DMS 273 (cell line): ENCODE measurements around the gene CIT.
"Not testable (repeated sequence)": the region's sequence is repeated elsewhere in the genome, so short reads cannot be mapped to it uniquely, and the experiment has no call there.

ENCODE experiments used
- DNase-seq: peaks from one replicate; lab custom pipeline; 2025; ENCODE audit not compliant: unreplicated experiment; lab: John Stamatoyannopoulos, UW

The CIT gene

DNA sequence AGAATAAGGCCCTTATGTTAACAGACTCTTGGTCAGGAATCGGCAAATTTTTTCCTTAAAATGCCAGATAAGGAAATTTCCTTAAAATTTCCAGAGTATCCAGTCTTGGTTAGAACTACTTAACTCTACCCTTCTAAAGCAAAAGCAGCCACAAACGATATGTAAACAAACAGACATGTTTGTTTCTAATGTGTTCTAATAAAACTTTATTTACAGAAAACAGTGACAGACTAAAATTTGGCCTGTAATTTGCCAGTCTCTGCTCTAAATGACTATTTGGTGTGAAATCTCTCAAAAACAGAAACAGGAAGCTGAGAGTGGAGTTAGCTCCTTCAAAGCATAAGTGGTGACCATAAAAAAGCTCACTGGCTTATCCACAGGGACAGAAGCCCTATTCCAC is 131.0 kb downstream of the CIT start:
- DNase-seq: no peak

DNA sequence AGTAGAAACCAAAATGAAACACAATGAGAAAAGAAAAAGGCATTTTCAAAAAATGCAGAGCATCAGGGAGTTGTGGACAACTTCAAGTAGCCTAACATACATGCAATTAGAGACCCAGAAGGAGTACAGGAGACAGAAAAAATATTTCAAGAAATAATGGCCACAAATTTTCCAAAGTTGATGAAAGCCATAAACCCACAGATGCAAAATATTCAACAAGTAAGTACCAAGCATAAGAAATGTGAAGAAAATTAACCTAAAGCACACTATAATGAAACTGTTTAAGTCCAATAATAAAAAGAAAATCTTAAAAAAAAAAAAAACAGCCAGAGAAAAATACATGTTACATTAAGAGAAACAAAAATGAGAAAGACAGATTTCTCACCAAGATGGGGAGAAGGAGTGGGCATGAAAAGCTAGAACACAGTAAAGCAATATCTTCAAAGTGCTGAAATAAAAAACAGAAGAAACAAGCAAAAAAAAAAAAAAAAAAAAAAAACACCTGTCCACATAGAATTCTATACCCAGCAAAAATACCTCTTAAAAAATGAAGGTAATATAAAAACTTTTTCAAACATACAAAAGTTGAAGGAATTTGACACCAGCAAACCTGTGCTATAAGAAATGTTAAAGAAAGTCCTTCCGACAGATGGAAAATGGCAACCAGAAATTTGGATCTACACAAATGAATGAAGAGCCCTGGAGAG is 132.1 kb downstream of the CIT start:
- no peak for DNase-seq

- DNase-seq: no peak
Measured at GRCh38 chr12:119742700-119743099, 134.4 kb downstream of the CIT start.

- no peak for DNase-seq
Measured at GRCh38 chr12:119740830-119741229, 136.3 kb downstream of the CIT start.

GRCh38 chr12:119735079-119735478 is 142.0 kb downstream of the CIT start:
- DNase-seq: no peak

GRCh38 chr12:119730381-119730780 is 146.7 kb downstream of the CIT start:
- DNase-seq: no peak

GRCh38 chr12:119729871-119730270 is 147.2 kb downstream of the CIT start:
- DNase-seq: no peak

- no peak for DNase-seq
Measured at GRCh38 chr12:119728444-119728745, 148.7 kb downstream of the CIT start.

DNA sequence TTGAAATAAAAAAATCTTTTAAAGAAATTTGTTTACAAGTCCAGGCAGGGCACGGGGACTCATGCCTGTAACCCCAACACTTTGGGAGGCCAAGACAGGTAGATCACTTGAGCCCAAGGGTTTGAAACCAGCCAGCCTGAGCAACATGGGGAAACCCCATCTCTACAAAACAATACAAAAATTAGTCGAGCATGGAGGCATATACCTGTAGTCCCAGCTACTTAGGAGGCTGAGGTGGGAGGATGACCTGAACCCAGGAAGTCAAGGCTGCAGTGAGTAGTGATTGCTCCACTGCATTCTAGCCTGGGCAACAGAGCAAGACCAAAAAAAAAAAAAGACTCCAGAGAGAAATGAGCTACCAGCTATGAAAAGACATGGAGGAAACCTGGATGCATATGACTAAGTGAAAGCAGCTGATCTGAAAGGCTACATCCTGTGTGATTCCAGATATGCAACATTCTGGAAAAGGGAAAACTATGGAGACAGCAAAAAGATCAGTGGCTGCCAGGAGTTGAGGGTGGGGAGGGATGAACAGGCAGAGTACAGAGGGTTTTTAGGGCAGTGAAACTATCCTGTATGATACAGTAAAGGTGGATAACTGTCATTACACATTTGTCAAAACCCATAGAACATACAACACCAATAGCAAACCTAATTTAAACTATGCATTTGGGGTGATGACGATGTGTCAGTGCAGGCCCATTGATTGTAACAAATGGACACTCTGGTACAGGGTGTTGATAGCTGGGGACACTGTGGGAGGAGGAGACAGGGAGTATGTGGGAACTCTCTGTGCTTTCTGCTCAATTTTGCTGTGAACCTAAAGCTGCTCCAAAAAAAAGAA is 149.3 kb downstream of the CIT start:
- no peak for DNase-seq

- no peak for DNase-seq
Measured at GRCh38 chr12:119725523-119725922, 151.6 kb downstream of the CIT start.

DNA sequence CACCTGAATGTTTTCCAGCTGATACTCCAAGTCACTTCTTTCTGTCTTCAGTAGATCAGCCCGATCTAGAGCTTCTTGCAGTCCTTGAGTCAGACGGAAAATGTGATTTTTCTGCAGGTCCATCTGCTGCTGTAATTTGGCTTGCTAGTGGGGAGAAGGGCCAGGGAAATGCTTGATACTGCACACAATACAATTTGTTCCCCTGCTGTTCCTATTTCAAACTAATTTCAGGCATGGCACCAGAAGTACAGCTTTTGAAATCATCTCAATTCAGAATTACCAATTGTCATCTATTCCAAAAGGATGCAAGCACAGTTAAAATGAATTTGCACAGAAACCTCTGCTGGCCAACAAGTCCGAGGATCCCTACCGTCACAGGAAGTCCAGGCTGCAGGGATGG is 155.8 kb downstream of the CIT start:
- DNase-seq: no peak

DNA sequence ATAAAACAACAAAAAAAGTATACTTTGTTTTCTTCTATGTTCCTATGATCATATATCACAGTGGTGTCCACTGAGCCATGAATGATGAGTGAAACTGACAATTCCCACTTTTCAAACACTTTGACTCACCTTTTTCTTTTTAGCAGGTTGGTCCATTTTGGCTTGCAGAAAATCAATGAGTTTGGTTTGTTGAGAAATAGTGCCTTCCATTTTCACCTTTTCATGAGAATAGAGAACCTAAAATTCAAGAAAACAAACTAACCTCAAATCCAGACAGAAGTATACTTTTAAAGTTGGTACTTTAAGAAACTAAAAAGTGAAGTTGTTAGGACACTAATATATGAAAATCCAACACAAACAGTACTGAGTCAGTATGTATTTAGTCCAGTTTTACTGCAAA is 156.8 kb downstream of the CIT start:
- no peak for DNase-seq

DNA sequence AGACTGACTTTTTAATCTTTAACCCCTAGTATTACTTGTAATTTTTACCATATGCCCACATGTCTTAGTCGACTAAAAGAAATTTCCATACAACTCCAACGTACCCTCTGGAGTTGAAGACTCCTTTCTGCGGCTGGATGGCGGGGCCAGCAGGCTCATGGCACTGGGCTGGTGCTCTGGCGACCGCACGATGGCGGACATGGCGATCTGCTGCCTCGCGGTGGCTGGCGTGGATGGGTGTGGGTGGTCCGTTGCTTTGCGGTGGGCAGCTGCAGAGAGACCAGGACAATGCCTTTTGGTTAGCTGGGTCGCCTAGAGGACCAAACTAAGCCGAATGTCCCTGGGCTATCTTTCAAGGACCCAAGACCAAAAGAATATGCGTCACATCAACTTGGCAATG is 159.0 kb downstream of the CIT start:
- no peak for DNase-seq

DNA sequence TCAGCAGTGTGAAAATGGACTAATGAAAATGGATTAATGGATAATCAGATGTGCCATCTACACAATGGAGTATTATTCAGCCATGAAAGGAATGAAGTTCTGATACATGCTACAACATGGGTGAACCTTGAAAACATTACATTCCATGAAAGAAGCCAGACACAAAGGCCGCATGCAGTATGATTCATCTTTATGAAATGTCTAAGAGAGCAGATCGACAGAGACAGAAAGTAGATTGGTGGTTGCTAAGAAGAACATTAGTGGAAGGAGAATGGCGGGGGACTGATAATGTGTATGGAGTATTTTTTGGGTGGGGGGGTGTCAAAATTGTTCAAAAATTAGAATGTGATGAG is 161.9 kb downstream of the CIT start:
- DNase-seq: no peak

DNA sequence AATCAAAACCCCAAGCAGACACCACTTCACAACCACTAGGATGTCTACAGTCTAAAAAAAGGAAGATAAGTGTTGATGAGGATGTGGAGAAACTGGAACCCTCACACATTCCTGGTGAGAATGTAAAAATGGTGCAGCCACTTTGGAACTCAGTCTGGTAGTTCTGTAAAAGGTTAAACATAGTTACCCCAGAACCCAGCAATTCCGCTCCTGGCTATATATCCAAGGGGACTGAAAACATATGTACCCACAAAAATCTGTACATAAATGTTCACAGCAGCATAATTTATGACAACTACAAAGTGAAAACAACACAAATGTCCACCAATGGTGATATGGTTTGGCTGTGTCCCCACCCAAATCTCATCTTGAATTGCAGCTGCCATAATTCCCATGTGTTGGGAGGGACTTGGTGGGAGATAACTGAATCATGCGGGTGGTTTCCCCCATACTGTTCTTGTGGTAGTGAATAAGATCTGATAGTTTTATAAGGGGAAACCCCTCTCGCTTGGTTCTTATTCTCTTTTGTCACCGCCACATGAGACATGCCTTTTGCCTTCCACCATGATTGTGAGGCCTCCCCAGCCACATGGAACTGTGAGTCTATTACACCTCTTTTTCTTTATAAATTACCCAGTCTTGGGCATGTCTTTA is 162.4 kb downstream of the CIT start:
- DNase-seq: no peak

DNA sequence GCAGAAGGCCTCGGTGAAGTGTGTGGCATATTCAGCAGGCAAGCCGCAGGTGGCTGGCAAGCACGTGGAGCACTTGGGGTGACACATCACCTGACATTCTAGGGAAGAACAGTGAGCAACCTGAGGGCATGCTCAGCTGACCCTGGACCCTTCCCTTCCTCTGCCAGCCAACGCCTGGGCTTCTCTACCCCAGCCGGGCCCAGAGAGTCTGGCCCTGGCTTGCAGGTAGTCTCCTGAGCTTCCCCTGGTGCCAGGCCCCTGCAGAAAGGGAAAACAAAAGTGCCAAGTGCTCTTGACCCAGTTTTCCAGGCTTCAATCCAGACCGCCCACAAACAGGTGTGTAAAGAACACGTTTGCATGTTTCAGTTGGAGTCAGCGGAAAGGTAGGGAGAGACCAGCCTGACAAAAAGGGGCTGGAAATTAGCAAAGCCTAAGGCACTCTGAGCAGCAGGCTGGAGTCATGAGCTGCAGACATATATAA is 163.5 kb downstream of the CIT start:
- DNase-seq: no peak

DNA sequence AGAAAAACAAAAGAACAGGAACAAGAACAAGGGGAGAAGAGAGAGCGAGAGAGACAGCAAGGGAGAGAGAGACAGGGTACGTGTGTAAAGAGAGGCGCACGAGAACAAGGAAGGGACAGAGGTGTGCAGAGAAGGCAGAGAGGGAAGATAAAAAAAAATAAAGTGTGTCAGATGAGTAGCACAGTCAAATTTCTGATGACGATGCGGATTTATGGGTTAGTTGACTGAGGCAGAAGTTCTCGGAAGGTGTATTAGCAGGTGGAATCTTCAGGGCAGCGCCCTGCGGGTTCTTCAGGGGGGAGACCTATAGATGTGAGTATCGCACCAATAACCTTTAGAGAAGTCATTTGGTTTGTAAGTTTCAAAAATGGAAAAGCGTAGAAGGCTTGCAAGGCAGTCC is 164.4 kb downstream of the CIT start:
- DNase-seq: no peak

DNA sequence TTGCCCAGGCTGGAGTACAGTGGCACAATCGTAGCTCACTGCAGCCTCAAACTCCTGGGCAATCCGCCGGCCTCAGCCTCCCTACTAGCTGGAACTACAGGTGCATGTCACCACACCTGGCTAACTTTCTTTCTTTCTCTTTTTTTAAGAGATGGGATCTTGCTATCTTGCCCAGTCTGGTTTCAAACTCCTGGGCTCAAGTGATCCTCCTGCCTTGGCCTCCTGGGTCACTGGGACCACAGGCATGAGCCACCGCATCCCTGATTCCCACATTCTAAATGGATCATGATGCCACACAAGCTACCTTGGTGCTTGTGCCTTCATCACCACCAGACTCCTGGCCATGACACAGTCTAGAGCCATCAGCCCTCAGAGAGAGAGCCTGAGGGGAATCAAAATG is 165.4 kb downstream of the CIT start:
- no peak for DNase-seq

DNA sequence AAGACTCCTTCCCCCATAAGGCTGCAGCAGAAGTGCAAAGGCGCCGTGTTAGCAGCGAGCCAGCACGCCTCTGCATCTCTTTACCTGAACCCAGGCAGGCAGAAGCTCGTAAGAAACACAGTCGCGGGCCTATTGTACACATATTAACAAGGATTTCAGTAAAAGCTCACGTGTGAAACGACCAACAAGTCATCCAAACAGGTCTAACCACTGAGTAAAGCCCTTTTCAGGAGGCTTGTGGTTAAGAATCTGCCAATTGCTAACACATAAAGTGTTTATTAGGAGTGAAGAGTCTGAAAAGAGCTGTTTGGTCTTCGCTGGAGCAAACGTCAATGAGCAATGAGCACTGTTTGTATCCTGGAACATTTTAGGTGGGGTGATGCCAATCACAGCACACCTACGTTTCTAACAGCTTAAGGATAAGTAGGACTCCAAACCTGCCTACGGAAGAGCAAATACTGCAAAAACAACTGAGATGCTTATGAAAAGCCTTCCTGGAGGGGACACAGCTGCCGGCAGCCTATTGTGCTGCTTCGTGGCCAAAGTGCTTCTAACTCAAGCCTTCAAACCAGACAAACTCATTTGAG is 166.1 kb downstream of the CIT start:
- DNase-seq: no peak

GRCh38 chr12:119710374-119710964 is 166.7 kb downstream of the CIT start:
- DNase-seq: no peak

DNA sequence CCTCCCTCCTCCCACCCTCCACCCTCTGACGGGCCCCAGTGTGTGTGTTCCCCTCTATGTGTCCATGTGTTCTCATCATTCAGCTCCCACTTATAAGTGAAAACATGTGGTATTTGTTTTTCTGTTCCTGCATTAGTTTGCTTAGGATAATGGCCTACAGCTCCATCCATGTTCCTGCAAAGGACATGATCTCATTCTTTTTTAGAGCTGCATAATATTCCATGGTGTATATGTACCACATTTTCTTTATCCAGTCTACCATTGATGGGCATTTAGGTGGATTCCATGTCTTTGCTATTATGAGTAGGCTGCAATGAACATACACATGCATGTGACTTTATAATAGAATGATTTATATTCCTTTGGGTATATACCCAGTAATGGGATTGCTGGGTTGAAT is 170.7 kb downstream of the CIT start:
- DNase-seq: not testable (repeated sequence)
